ENCODE data around the gene IGF2BP3. TPM values are rescaled to one million over a fixed set of nuclear protein-coding genes. Genes with fewer than 3 reads are reported as not detected.

IGF2BP3 gene
- total RNA-seq, 2 donors from 2014 or later = 0.15 to 0.60 TPM

- intact Hi-C loops (cut with DNase I) = no loop called here
- DNase-seq = no peak
Observed at GRCh38 chr7:23472956-23473843, 2.9 kb upstream of the IGF2BP3 start.

GRCh38 chr7:23472556-23472955, 2.3 kb upstream of the IGF2BP3 start:
- intact Hi-C loops (cut with DNase I) = no loop called here
- no peak for DNase-seq
- no peak for ATAC-seq

More at GRCh38 chr7:23472956-23473843, 2.9 kb upstream of the IGF2BP3 start:
- no peak for ATAC-seq

DNA sequence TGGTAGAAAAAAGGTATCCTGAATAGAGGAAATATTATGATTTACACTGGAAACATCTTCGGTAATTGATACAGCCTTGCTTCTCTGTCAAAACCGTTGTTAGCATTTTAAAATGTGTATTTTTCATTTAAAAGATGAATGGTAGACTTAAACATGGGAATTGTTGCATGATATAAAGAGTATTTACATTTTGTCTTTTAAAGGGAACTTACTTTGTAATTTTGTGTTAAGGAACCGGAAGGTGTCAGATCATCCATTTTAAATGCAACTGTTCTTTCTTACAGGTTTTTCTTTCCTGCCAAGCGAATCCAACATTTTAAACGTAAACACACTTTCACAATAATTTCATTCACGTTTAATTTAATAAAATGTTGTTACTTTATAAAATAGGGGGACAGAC, 1.8 kb upstream of the IGF2BP3 start:
- DNase-seq = no peak
- intact Hi-C loops (cut with DNase I) = no loop called here
- ATAC-seq = no peak

- DNase-seq = no peak
- ATAC-seq = no peak
- intact Hi-C loops (cut with DNase I) = no loop called here
Observed at GRCh38 chr7:23471106-23471859, 992 bp upstream of the IGF2BP3 start.

DNA sequence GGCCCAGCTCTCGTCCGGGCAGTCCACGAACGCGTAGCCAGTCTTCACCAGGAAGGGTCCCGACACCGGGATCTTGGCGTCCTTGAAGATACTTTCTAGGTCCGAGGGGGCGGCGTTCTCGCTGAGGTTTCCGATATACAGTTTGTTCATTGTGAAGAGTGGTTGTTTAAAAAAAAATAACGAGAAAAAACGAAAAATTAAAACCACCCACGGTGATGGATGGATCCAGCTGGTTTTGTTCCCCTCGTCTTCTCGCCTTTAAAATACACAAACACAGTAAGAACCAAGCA, 385 bp downstream of the IGF2BP3 start:
- intact Hi-C loops (cut with DNase I) = no loop called here
- ATAC-seq = no peak

DNA sequence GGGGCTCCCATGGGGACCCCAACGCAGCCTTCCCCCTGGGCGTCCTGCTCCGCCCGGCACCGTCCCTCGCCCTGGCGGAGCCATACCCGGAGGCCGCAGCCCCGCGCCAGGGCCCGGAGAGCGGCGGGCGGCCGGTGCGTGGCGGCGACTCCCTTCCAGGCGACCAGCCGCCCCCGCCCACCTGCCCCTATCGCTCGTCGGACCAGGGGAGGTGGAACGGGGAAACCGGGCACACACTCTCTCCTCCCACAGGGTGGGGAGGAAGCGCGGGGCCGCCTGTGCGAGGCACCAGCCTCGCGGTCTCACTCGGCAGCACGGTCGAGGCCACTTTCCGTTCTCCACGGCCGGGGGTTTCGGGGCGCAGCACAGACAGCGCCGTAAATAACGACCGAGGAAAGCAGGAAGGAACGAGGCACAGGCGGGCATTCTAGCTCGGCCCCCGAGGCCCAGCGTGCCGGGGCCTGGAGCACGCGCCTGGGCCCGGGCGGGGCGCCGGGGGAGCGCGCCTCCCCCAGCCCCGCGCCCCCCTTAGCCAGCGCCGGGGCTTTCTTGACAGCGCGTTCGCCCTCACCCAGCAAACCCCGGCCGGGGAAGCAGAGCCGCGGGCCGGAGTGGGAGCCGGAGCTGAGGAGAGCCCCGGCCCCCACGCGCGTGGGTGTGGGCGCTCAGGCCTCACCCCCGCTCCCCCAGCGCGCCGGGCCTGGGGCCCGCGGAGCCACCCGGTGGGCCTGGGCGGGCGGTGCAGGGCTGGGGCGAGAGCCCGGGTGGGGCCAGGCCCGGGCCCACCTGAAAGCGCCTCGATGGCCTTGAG, 936 bp downstream of the IGF2BP3 start:
- DNase-seq (no peak), ATAC-seq (peak; percentile 28 to 42)
- intact Hi-C loops (cut with DNase I) = no loop called here

More for the DNA sequence above, 385 bp downstream of the IGF2BP3 start:
- no peak for DNase-seq

- intact Hi-C loops (cut with DNase I) = no loop called here
- ATAC-seq (peak in 1 of 2 donors; percentile 12), DNase-seq (no peak)
Observed at GRCh38 chr7:23468526-23469149, 1.7 kb downstream of the IGF2BP3 start.

DNA sequence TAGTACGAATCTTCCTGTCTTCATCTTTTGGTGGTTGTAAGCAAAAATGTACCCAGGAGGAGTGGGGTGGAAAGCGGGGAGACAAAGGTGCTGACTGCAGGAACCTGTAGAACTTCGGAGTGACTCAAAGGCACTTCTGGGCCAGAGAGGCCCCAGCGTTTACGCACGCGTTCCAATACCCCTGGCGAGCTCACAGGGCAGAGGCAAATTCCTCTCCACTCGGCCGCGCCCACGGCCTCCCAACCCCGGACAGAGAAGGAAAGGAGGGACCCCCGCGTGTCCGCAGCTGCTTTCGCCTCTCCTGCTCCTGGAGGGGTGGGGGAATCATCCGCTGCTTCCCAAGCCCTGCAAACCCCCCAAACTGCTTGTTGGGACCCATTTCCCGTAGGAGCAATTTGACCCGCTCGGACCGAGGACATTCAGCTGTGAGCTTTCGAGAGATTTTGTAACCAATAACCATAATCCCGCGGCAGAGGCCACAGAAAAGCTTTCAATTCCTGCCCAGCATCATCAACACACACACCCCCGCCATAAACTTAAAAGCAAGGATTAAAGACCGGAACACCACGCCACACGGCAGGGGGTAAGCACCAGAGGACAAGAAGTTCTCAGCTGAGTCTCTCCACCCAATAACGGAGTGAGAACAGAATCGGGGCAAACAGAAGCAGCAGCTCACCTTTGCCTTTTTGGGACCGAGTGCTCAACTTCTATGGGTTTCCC, 2.3 kb downstream of the IGF2BP3 start:
- ATAC-seq (peak in 1 of 2 donors; percentile 13), DNase-seq (no peak)
- intact Hi-C loops (cut with DNase I) = no loop called here

DNA sequence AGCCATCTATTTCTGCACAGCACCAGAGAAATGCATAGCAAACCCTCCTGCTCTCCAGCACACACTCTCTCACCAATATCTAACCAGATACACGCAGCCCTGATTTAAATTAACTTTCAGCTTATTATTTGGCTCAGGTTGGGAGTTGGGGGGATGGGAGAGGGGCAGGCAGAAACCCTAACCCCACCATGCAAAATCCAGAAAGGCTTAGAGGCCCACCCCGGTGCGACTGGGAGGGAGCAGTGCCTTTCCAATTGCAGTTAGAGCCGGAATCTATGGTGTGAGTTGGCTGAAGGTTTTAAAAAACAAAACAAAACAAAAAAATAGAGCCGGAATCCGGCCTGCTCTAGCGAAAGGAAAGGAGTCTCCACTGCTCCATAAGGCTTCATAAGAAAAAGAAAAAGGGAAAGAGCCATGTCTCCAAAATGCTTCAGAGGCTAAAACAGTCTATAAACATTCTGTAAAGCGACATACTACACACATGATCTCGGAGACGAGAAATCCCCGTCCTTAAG, 2.9 kb downstream of the IGF2BP3 start:
- ATAC-seq (no peak), DNase-seq (no peak)
- intact Hi-C loops (cut with DNase I) = no loop called here

DNA sequence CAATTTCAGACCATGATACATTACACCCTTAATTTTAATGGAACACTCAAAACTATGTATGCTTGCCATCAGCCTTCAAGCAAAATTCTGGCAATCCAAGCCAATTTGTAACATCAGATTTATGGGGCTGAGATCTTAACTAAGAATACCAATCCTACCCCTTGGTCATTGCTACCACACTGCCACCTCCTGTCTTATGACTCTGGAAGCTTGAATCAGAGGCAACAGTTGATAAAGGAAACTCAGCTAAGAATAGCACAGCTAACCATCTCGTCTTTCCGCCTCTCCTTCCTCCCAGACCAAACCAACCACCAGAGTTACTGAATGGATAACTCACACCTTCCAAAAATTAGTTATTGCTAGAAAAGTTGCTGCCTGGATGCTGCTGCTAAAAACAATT, 7.4 kb downstream of the IGF2BP3 start:
- ATAC-seq (peak; percentile 80 to 81), DNase-seq (no peak)
- intact Hi-C loops (cut with DNase I) = loop anchor here (2.0 to 5.0 kb wide), 2 partner anchors 186 to 190 kb away; no protein-coding TSS in a partner anchor

- intact Hi-C loops (cut with DNase I) = no loop called here
- DNase-seq (no peak), ATAC-seq (no peak)
Observed at GRCh38 chr7:23458044-23458443, 12.2 kb downstream of the IGF2BP3 start.

- intact Hi-C loops (cut with DNase I) = no loop called here
- DNase-seq = no peak
- ATAC-seq = no peak
Observed at GRCh38 chr7:23456093-23456492, 14.2 kb downstream of the IGF2BP3 start.

DNA sequence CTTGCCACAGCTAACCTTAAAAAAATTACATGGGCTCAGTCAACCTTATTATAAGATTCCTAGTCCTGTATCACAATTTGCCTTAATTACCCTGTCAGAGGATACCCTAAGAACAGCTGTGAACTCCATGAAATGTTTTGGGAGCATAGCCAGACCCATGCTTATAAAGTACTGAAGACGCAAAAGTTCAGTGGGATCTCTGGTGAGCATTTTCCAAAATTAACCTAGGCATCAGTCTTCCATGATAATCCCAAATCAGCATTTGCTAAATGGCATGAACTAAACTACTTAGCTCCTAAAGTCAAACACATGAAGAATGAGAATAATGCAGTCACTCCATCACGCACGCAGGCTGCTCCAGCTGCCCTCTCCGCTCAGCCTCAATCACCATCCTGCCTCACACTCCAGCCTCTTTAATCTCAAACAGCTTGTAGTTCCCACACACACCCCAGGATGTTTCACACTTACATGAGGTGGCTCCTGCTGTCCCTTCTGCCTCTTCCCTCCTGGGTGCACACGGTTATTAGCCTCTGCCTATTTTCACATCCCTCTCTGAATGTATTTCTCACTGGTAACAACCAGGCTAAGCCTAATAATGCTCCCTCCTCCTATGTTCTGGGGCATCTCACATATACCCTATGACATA, 15.3 kb downstream of the IGF2BP3 start:
- intact Hi-C loops (cut with DNase I) = no loop called here
- no peak for DNase-seq
- no peak for ATAC-seq

DNA sequence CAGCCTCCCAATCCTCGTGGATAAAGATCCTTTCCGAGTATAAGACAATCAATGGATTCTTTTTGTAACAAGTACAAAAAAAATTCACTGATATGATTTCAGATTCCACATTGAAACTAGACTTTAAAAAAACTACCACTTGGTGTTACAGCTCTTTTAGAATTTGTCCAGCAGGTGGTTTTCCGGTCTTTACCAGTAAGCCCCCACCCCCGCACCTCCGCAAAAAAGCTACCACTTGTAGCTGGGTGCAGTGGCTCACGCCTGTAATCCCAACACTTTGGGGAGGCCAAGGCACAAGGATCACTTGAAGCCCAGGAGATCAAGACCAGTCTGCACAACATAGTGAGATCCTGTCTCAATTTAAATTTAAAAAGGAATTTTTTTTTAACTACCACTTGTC, 19.8 kb downstream of the IGF2BP3 start:
- DNase-seq (no peak), ATAC-seq (no peak)
- intact Hi-C loops (cut with DNase I) = no loop called here

DNA sequence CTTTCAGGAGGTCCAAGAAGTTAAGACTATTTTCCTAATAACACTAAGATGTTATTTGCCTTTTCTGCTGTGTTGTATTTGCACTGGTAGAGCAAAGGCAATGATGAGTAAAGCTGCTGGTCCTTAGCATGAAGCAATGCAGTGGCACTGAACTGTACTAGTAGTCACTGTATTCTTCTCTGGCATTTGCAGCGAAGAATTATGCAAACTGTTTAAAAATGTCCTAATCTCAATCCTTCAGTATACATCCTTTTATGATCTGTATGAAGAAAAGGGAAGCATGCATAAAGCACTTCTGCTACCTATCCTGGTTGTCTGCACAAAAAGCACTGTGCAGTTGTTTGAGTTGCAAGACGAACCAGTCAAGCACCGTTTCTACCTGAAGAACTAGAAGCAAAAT, 20.4 kb downstream of the IGF2BP3 start:
- no peak for DNase-seq
- ATAC-seq = no peak
- intact Hi-C loops (cut with DNase I) = no loop called here

DNA sequence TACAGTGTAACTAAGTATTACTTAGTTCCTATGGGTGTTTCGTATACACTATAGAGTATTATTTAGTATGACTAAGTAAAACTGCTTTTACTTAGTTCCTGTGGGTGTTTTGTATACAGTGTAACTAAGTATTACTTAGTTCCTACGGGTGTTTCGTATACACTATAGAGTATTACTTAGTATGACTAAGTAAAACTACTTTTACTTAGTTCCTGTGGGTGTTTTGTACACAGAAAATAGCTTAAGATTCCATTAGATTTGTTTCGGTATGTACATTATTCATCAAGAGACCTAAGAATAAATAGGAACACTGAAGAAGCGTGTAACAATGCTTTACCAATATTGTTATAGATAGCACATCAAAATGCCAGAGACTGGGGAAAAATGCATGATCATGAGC, 25.0 kb downstream of the IGF2BP3 start:
- intact Hi-C loops (cut with DNase I) = no loop called here
- ATAC-seq (no peak), DNase-seq (no peak)

DNA sequence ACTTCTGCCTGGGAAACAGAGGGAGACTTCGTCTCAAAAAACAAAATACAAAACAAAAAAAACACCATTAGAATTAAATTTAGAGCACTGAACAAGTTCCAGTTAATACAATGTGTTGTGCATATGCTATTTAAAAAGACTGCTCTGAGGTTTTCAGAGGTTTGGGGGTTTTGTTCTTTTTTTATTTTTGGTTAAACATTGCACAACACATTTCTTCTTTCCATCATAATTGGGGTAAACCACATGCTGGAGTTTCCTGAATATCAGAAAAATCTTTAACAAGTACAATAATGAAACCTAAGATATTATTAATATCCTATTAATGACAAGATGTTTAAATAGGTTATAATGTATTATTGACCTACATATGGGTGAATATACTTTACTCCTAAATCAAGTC, 26.3 kb downstream of the IGF2BP3 start:
- no peak for ATAC-seq
- intact Hi-C loops (cut with DNase I) = no loop called here
- DNase-seq = no peak

DNA sequence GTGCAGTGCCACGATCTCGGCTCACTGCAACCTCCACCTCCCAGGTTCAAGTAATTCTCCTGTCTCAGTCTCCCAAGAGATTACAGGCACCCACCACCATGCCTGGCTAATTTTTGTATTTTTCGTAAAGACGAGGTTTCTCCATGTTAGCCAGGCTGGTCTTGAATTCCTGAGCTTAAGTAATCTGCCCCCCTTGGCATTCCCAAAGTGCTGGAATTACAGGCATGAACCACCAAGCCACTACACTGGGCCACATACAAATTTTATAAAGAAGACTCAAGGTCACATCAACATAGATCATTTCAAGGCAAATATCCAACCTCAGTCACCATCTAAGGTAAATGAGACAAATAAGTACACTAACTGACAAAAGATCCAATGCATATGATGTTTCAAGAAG, 32.1 kb downstream of the IGF2BP3 start:
- ATAC-seq = no peak
- DNase-seq = no peak
- intact Hi-C loops (cut with DNase I) = no loop called here

All from left cardiac atrium (tissue), 4 donors.